ENCODE data around the gene SELENOV. TPM values are rescaled to one million over a fixed set of nuclear protein-coding genes. Genes with fewer than 3 reads are reported as not detected.

The SELENOV gene
- total RNA-seq, 2 donors from 2014 or later, result not detected

DNA sequence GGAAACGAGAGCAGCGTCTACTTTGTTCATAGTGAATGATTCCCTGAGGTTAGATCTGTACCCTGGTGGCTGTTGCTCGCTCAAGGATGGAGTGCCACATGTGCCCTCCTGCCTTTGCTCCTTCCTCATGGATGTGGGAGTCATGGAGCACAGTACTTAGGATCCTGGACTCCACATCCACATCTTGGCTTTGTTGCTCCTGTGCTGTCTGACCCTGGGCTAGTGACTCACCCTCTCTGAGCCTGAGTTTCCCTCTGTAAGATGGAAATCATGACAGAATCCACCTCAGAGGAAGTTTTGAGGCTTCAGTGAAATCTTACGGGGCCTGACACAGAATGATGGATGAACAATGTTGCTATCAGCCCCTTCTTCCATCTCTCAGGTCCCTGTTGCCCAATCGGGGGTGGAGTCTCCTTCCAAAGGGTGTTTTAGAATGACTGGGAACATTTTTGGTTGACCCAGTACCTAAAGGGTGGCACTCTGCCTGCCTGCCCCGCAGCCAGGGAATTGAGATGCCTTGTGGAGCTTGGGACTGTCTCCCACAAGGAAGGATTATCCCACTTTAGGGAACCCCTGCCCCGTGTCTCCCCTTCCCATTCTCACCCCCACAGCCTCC is 44.1 kb upstream of the SELENOV start:
- peaks cover 21% of the 10 kb centered on the region for H3K36me3 ChIP-seq
- H3K9me3 ChIP-seq, result no peaks in the 10 kb centered on the region
- no peak overlapping the region for H3K27ac ChIP-seq
- intact Hi-C loops (cut with DNase I), result loop anchor here (5.0 kb wide), 1 partner anchor 61 kb away; the partner anchor contains the start of gene EID2B
- no peak for DNase-seq
- no peak overlapping the region for H3K4me3 ChIP-seq
- no peaks in the 10 kb centered on the region for H3K27me3 ChIP-seq
- TF ChIP-seq, protein P1, sequence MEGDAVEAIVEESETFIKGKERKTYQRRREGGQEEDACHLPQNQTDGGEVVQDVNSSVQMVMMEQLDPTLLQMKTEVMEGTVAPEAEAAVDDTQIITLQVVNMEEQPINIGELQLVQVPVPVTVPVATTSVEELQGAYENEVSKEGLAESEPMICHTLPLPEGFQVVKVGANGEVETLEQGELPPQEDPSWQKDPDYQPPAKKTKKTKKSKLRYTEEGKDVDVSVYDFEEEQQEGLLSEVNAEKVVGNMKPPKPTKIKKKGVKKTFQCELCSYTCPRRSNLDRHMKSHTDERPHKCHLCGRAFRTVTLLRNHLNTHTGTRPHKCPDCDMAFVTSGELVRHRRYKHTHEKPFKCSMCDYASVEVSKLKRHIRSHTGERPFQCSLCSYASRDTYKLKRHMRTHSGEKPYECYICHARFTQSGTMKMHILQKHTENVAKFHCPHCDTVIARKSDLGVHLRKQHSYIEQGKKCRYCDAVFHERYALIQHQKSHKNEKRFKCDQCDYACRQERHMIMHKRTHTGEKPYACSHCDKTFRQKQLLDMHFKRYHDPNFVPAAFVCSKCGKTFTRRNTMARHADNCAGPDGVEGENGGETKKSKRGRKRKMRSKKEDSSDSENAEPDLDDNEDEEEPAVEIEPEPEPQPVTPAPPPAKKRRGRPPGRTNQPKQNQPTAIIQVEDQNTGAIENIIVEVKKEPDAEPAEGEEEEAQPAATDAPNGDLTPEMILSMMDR (IDR thresholded peaks at IDR 0.05), result no peak
- no peak overlapping the region for H3K9ac ChIP-seq (ENCODE audit: low read depth in 2 of 2, low read length in 2 of 2)
- no peaks in the 10 kb centered on the region for H3K4me1 ChIP-seq

DNA sequence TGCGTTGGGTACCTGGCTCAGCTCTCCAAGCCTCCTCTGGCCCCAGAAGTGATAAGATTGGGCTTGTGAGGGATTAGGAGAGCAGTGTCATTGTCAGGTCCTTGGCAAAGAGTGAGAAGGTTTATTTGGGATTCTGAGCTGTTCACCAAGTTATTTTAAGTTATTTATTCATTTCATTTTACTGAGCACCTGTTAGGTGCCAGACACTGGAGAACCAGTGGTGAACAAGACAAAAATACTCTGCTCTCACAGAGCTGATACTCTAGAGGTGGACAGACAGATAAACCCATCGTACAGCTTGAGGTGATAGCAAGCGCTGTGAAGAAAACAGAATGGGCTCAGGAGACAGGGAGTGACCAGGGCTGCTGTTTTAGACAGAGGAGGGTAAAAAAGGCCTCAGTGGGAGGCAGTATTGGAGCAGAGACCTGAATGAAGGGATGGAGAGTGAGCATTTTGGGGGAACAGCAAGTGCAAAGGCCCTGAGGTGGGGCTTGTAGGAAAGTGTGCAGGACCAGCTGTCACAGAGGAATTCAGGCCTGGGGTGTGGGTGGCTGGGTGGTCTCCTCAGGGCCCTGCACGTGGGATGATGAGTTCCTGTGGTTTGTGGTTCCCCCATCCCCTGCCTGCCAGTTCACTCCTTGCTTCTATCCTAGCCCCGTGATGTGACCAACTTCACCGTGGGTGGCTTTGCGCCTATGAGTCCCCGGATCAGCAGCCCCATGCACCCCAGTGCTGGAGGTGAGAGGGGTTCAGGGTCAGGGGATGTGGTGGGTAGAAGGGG is 43.0 kb upstream of the SELENOV start:
- TF ChIP-seq, protein P1 (IDR thresholded peaks at IDR 0.05), result no peak
- DNase-seq, result no peak
- H3K9me3 ChIP-seq, result no peaks in the 10 kb centered on the region
- H3K36me3 ChIP-seq, result peaks cover 15% of the 10 kb centered on the region
- H3K9ac ChIP-seq (ENCODE audit: low read depth in 2 of 2, low read length in 2 of 2), result no peak overlapping the region
- H3K4me1 ChIP-seq, result no peaks in the 10 kb centered on the region
- intact Hi-C loops (cut with DNase I), result loop anchor here (5.0 kb wide), 1 partner anchor 60 kb away; the partner anchor contains the start of gene EID2B
- H3K27me3 ChIP-seq, result no peaks in the 10 kb centered on the region
- H3K4me3 ChIP-seq, result no peak overlapping the region
- H3K27ac ChIP-seq, result no peak overlapping the region

DNA sequence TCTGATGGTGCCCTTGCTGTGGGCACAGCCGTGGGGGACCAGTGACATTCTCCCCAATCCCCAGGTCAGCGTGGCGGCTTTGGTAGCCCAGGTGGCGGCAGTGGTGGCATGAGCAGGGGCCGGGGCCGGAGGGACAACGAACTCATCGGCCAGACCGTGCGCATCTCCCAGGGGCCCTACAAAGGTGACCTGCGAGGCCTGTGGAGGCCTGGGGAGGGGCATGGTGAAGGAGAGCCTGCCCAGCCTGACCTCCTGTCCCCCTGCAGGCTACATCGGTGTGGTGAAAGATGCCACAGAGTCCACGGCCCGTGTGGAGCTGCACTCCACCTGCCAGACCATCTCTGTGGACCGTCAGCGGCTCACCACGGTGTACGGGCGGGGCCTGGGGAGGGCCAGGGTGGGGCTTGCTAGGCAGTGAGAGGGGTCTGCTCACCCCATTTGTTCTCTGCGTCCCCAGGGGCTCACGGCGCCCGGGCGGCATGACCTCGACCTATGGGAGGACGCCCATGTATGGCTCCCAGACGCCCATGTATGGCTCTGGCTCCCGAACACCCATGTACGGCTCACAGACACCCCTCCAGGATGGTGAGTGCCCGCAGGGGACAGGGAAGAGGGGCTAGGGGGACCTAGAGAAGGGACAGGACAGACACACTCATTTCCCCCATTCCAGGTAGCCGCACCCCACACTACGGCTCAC is 42.0 kb upstream of the SELENOV start:
- TF ChIP-seq, protein P1 (IDR thresholded peaks at IDR 0.05), result no peak
- intact Hi-C loops (cut with DNase I), result loop anchor here (5.0 kb wide), 1 partner anchor 59 kb away; the partner anchor contains the start of gene EID2B
- DNase-seq, result no peak
- no peaks in the 10 kb centered on the region for H3K4me1 ChIP-seq
- H3K9me3 ChIP-seq, result no peaks in the 10 kb centered on the region
- H3K4me3 ChIP-seq, result no peak overlapping the region
- no peak overlapping the region for H3K9ac ChIP-seq (ENCODE audit: low read depth in 2 of 2, low read length in 2 of 2)
- no peaks in the 10 kb centered on the region for H3K27me3 ChIP-seq
- H3K36me3 ChIP-seq, result peaks cover 15% of the 10 kb centered on the region
- no peak overlapping the region for H3K27ac ChIP-seq

DNA sequence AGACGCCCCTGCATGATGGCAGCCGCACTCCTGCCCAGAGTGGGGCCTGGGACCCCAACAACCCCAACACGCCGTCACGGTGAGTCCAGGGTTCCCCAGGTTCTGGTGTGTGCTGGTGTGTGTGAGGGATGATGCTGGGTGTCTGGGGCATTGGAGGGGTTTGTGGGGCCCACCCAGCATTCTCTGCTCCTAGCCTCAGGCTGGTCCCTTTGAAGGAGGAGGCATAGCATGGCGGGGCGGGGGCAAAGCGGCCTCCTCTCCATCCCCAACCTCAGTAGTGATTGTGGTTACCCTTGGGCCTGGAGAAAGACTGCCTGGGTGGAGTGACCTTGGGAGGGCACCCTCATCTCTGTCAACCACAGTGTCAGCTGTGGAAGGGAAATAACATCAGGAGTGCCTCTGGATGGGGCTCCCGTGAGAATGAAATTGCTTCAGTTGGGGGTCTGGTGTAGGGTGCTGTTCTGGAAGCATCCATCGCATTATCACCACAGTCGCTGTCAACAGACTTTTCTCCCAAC is 41.4 kb upstream of the SELENOV start:
- no peaks in the 10 kb centered on the region for H3K9me3 ChIP-seq
- TF ChIP-seq, protein P1 (IDR thresholded peaks at IDR 0.05), result no peak
- DNase-seq, result no peak
- H3K27ac ChIP-seq, result no peak overlapping the region
- intact Hi-C loops (cut with DNase I), result loop anchor here (5.0 kb wide), 1 partner anchor 59 kb away; the partner anchor contains the start of gene EID2B
- H3K4me3 ChIP-seq, result no peak overlapping the region
- no peaks in the 10 kb centered on the region for H3K4me1 ChIP-seq
- no peaks in the 10 kb centered on the region for H3K27me3 ChIP-seq
- H3K36me3 ChIP-seq, result peaks cover 15% of the 10 kb centered on the region
- no peak overlapping the region for H3K9ac ChIP-seq (ENCODE audit: low read depth in 2 of 2, low read length in 2 of 2)

DNA sequence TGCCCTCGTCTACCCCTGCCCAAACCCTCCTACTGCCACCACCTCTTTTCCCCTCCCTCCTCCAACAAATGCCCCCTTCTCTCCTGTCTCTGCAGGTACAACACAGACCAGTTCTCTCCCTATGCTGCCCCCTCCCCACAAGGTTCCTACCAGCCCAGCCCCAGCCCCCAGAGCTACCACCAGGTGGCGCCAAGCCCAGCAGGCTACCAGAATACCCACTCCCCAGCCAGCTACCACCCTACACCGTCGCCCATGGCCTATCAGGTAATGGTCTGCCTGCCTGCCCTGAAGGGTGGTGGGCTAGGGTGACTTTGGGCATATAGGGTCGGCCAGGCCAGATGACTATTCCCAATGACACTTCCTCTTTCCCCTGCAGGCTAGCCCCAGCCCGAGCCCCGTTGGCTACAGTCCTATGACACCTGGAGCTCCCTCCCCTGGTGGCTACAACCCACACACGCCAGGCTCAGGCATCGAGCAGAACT is 40.8 kb upstream of the SELENOV start:
- TF ChIP-seq, protein P1 (IDR thresholded peaks at IDR 0.05), result peak; percentile 45
- Histone ChIP-seq H3K27me3 (no peaks in the 10 kb centered on the region), H3K9me3 (no peaks in the 10 kb centered on the region), H3K4me3 (no peak overlapping the region), H3K4me1 (no peaks in the 10 kb centered on the region), H3K36me3 (peaks cover 11% of the 10 kb centered on the region), H3K27ac (no peak overlapping the region), H3K9ac (ENCODE audit: low read depth in 2 of 2, low read length in 2 of 2) (no peak overlapping the region)
- DNase-seq, result peak; percentile 53
- intact Hi-C loops (cut with DNase I), result loop anchor here (5.0 kb wide), 1 partner anchor 58 kb away; the partner anchor contains the start of gene EID2B

Data from colonic mucosa (tissue), 4 donors.